ENCODE measurements around the gene KIAA0513.

- TF ChIP-seq CTCF (IDR thresholded peaks at IDR 0.05; ENCODE audit: insufficient read depth, low read length, poor library complexity, severe bottlenecking): no peak
- no peak for TF ChIP-seq EZH2phosphoT487 (conservative IDR thresholded peaks at IDR 0.05; ENCODE audit: low read length)
Observed at GRCh38 chr16:85051683-85052082, 24.1 kb downstream of the KIAA0513 start.
